ENCODE measurements around the gene CFAP65.

CFAP65 gene

DNA sequence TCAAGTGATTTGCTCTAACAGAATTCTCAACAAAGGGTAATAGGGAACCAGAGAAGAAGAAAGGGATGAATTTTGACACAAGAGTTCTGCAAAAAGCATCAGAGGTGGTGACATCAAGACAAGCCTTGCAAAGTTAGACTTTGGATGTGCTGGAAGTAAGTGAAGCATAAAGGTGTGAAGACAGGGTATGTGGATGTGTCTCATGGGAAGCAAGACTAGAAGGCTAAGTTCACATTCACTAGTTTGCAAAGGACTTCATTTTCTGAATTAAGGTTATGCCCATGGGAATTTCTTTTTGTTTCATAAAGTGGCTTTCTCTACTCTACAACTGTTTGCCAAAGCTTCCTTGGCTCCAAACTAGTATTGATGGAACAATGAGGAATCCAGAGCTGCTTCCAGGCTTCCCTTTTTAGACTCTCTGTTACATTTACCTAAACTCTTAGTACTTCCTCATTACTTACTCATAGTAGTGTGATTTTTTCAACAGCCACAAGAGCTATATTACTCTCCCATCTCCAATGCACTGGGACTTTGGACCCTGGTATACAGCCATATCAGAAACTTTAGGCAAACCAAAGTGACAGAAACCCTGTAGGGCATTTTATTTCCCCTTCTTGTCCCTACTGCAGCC lies 40.5 kb upstream of the CFAP65 start:
- H3K9me3 ChIP-seq (replicated peaks in 1 of 11) = no peaks in the 10 kb centered on the region
- H3K4me1 ChIP-seq = peaks cover 12 to 28% (median 20%) of the 10 kb centered on the region in 10 experiments; a peak in 18 of 20 replicates
- no peak overlapping the region for H3K9ac ChIP-seq
- H3K4me3 ChIP-seq = no peak overlapping the region
- H4K20me1 ChIP-seq = peaks cover 0 to 32% (median 0%) of the 10 kb centered on the region in 11 experiments; a peak in 5 of 22 replicates
- H3K27ac ChIP-seq = no peak overlapping the region
- peak overlapping the region in 6 of 11 experiments; percentile 0 to 49 (median 16); a peak in 9 of 22 replicates for H3K4me2 ChIP-seq
- no peak for TF ChIP-seq Cebpa-rat (IDR thresholded peaks at IDR 0.05)
- H3K36me3 ChIP-seq = peaks cover 9 to 16% (median 13%) of the 10 kb centered on the region in 11 experiments
- no peaks in the 10 kb centered on the region for H3K27me3 ChIP-seq

DNA sequence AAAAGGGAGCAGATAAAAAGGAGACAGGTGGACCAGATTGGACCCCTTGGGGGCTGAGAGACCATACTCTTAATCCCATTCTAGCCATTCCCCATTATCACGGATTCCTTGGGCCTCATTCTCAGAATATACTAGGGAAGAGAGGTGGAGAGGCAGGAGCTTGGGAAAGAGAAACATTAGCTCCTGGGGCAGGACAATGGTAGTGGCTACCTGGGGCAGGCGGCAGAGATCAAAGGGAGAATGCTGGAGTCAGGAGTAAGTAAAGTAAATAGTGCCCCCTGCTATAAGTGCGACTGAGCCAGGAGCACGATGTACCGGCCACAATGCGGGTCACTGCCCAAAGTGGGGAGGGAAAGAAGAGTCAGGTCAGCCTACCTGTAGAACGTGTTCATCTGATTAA lies 39.8 kb upstream of the CFAP65 start:
- Histone ChIP-seq H3K9ac (no peak overlapping the region), H3K27ac (no peak overlapping the region; a peak in 1 of 22 replicates), H3K27me3 (no peaks in the 10 kb centered on the region), H3K4me2 (peak overlapping the region in 7 of 11 experiments; percentile 0 to 49 (median 11); a peak in 7 of 22 replicates), H3K4me1 (peaks cover 10 to 27% (median 18%) of the 10 kb centered on the region in 10 experiments; a peak in 15 of 20 replicates), H3K4me3 (no peak overlapping the region), H3K9me3 (replicated peaks in 1 of 11) (no peaks in the 10 kb centered on the region), H4K20me1 (peaks cover 0 to 27% (median 0%) of the 10 kb centered on the region in 11 experiments; a peak in 4 of 22 replicates), H3K36me3 (peaks cover 16 to 22% (median 20%) of the 10 kb centered on the region in 11 experiments)
- no peak for TF ChIP-seq Cebpa-rat (IDR thresholded peaks at IDR 0.05)

GRCh38 chr2:219079417-219079816 lies 38.1 kb upstream of the CFAP65 start:
- Histone ChIP-seq H3K4me2 (peak overlapping the region in 2 of 11 experiments; percentile 12 to 23; a peak in 1 of 22 replicates), H3K27ac (no peak overlapping the region), H3K9me3 (replicated peaks in 1 of 11) (no peaks in the 10 kb centered on the region), H3K9ac (no peak overlapping the region), H4K20me1 (peaks cover 0 to 27% (median 0%) of the 10 kb centered on the region in 11 experiments; a peak in 4 of 22 replicates), H3K36me3 (peaks cover 29 to 38% (median 37%) of the 10 kb centered on the region in 11 experiments), H3K4me3 (no peak overlapping the region), H3K27me3 (no peaks in the 10 kb centered on the region), H3K4me1 (peaks cover under 1 to 27% (median 10%) of the 10 kb centered on the region in 10 experiments; a peak in 12 of 20 replicates)
- no peak for TF ChIP-seq Cebpa-rat (IDR thresholded peaks at IDR 0.05)

GRCh38 chr2:219078951-219079350 lies 37.6 kb upstream of the CFAP65 start:
- Histone ChIP-seq H3K27me3 (no peaks in the 10 kb centered on the region), H3K27ac (no peak overlapping the region), H3K9ac (no peak overlapping the region), H3K4me2 (peak overlapping the region in 3 of 11 experiments; percentile 12 to 23 (median 19); a peak in 2 of 22 replicates), H3K4me3 (no peak overlapping the region), H4K20me1 (peaks cover 0 to 27% (median 0%) of the 10 kb centered on the region in 11 experiments; a peak in 4 of 22 replicates), H3K36me3 (peaks cover 29 to 43% (median 41%) of the 10 kb centered on the region in 11 experiments), H3K4me1 (peaks cover 0 to 27% (median 9%) of the 10 kb centered on the region in 10 experiments; a peak in 12 of 20 replicates), H3K9me3 (replicated peaks in 1 of 11) (no peaks in the 10 kb centered on the region)
- no peak for TF ChIP-seq Cebpa-rat (IDR thresholded peaks at IDR 0.05)

- Histone ChIP-seq H3K9me3 (replicated peaks in 1 of 11) (no peaks in the 10 kb centered on the region), H3K4me2 (no peak overlapping the region), H3K4me1 (peaks cover 0 to 27% (median 9%) of the 10 kb centered on the region in 10 experiments; a peak in 12 of 20 replicates), H3K4me3 (no peak overlapping the region), H3K9ac (no peak overlapping the region), H3K27ac (no peak overlapping the region), H3K27me3 (no peaks in the 10 kb centered on the region), H4K20me1 (peaks cover 0 to 27% (median 0%) of the 10 kb centered on the region in 11 experiments; a peak in 4 of 22 replicates), H3K36me3 (peaks cover 29 to 50% (median 44%) of the 10 kb centered on the region in 11 experiments)
- TF ChIP-seq Cebpa-rat (IDR thresholded peaks at IDR 0.05) = no peak
Measured at GRCh38 chr2:219078126-219078525, 36.8 kb upstream of the CFAP65 start.

GRCh38 chr2:219076253-219076652 lies 34.9 kb upstream of the CFAP65 start:
- no peak overlapping the region for H3K4me3 ChIP-seq
- H3K4me1 ChIP-seq = peaks cover 0 to 17% (median 3%) of the 10 kb centered on the region in 10 experiments; a peak in 12 of 20 replicates
- H3K27ac ChIP-seq = no peak overlapping the region
- H3K4me2 ChIP-seq = no peak overlapping the region
- H3K9ac ChIP-seq = no peak overlapping the region
- no peaks in the 10 kb centered on the region for H3K9me3 ChIP-seq (replicated peaks in 1 of 11)
- H3K27me3 ChIP-seq = no peaks in the 10 kb centered on the region
- peaks cover 29 to 51% (median 45%) of the 10 kb centered on the region in 11 experiments for H3K36me3 ChIP-seq
- H4K20me1 ChIP-seq = peaks cover 0 to 17% (median 0%) of the 10 kb centered on the region in 11 experiments; a peak in 4 of 22 replicates
- no peak for TF ChIP-seq Cebpa-rat (IDR thresholded peaks at IDR 0.05)

DNA sequence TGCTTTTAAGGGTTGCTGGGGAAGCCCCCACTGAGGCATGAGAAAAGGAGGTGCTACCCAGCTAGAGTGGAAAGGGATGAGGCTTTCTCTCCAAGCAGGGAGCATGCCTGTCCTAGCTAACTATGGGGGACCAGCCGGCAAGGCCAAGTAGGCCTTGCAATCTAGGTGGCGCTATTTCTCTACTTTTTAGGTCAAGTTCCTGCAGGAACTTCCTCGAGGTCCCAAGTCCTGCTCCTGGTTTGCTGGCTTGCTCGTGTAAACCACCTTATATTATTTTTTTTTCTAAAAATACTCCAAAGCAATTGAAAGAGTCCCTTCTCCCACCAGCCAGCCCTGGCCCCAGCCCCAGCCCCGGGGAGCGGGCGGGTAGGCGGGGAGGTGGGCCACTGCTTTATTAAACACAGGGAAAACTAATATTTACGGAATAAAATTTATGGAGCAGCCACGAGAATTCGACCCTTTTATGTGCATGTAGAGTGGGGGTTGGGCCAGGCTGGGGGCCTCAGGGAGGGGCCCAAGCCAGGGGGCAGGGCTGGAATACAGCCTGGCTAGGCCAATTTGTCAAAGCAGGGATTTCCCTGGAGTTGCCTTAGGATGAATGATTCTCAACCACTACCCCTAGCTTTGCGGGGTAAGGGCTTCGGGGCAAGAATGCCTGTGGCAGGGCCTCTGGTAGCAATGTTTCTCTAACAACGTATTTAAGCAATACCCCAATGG lies 32.3 kb upstream of the CFAP65 start:
- H4K20me1 ChIP-seq = no peaks in the 10 kb centered on the region; a peak in 1 of 22 replicates
- peaks cover 0 to 5% (median 0%) of the 10 kb centered on the region in 10 experiments; a peak in 5 of 20 replicates for H3K4me1 ChIP-seq
- H3K27ac ChIP-seq = no peak overlapping the region
- peaks cover 29 to 51% (median 45%) of the 10 kb centered on the region in 11 experiments for H3K36me3 ChIP-seq
- H3K27me3 ChIP-seq = no peaks in the 10 kb centered on the region
- TF ChIP-seq Cebpa-rat (IDR thresholded peaks at IDR 0.05) = no peak
- H3K4me3 ChIP-seq = no peak overlapping the region
- no peaks in the 10 kb centered on the region for H3K9me3 ChIP-seq (replicated peaks in 1 of 11)
- no peak overlapping the region for H3K9ac ChIP-seq
- H3K4me2 ChIP-seq = no peak overlapping the region

DNA sequence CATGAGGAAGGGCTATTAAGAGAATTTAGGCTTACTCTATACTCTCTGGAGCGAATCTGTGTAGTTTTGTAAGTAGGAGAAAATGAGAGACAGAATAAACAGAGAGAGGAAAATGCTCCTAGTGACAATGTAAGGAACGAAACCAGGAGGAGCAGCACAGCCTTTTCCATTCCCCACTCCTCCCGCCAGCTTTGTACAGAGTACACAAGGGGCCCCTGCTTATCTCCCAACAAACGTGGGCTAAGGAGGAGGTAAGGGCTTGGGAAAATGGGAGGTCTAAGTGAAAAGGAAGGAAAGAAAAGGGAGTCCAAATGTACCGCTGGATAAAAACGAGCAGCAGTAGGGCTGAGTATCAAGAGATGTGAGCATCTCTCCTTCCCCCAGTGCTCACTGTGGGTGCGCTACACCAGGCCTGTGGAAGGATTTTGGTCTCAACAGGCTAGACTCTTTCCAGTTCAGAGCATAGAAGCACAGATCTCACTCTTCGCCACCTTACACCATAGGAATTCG lies 31.5 kb upstream of the CFAP65 start:
- H3K27me3 ChIP-seq = no peaks in the 10 kb centered on the region
- H3K4me3 ChIP-seq = no peak overlapping the region
- peaks cover 29 to 48% (median 42%) of the 10 kb centered on the region in 11 experiments for H3K36me3 ChIP-seq
- no peaks in the 10 kb centered on the region for H3K9me3 ChIP-seq (replicated peaks in 1 of 11)
- no peak for TF ChIP-seq Cebpa-rat (IDR thresholded peaks at IDR 0.05)
- H3K4me2 ChIP-seq = no peak overlapping the region
- H3K9ac ChIP-seq = no peak overlapping the region
- H4K20me1 ChIP-seq = no peaks in the 10 kb centered on the region; a peak in 1 of 22 replicates
- peaks cover 0 to 5% (median 0%) of the 10 kb centered on the region in 10 experiments; a peak in 2 of 20 replicates for H3K4me1 ChIP-seq
- H3K27ac ChIP-seq = no peak overlapping the region
